ACC112 (cell line): ENCODE measurements around the gene INPP5B.

Experiments used
- H2AFZ ChIP-seq: fragments of 200-600 bp; sonication (generic); one replicate; pipeline ENCODE4 v1.6.0; 2017; ENCODE audit warnings: antibody characterized with exemption, low read length; ENCODE audit not compliant: unreplicated experiment
- H3K27ac ChIP-seq: fragments of 200-600 bp; sonication (generic); 2 replicates; pipeline ENCODE4 v1.5.1; 2014; ENCODE audit warnings: low read depth, mild to moderate bottlenecking, antibody characterized with exemption, low read length, moderate library complexity
- H3K27me3 ChIP-seq: fragments of 200-600 bp; sonication (generic); 2 replicates; pipeline ENCODE4 v1.6.1; 2014; ENCODE audit warnings: mild to moderate bottlenecking, antibody characterized with exemption, low read length, moderate library complexity, mixed read lengths; ENCODE audit not compliant: insufficient read depth
- H3K36me3 ChIP-seq: fragments of 200-600 bp; sonication (generic); 2 replicates; pipeline ENCODE4 v1.6.1; 2016; ENCODE audit warnings: mild to moderate bottlenecking, antibody characterized with exemption, low read length, moderate library complexity, mixed read lengths; ENCODE audit not compliant: insufficient read depth
- H3K4me1 ChIP-seq: fragments of 200-600 bp; sonication (generic); one replicate; pipeline ENCODE4 v1.6.1; 2016; ENCODE audit warnings: low read length, mixed read lengths; ENCODE audit not compliant: insufficient read depth, unreplicated experiment, control insufficient read depth
- H3K4me3 ChIP-seq: fragments of 200-600 bp; sonication (generic); 2 replicates; pipeline ENCODE4 v1.5.1; 2014; ENCODE audit warnings: mild to moderate bottlenecking, low read depth, low read length
- H3K79me2 ChIP-seq: fragments of 200-600 bp; sonication (generic); one replicate; pipeline ENCODE4 v1.6.0; 2016; ENCODE audit warnings: low read length; ENCODE audit not compliant: control insufficient read depth, unreplicated experiment, insufficient read depth

Gene INPP5B

GRCh38 chr1:37839676-37840075 lies 107.2 kb downstream of the INPP5B start:
- Histone ChIP-seq H3K4me1 (no peaks in the 10 kb centered on the region), H3K79me2 (peaks cover 9% of the 10 kb centered on the region), H2AFZ (no peak overlapping the region), H3K27ac (no peak overlapping the region), H3K36me3 (peaks cover 24% of the 10 kb centered on the region; the same call in 1 of the 2 replicates), H3K4me3 (no peak overlapping the region), H3K27me3 (no peaks in the 10 kb centered on the region)

- peaks cover 36% of the 10 kb centered on the region for H3K36me3 ChIP-seq
- H3K27ac ChIP-seq: no peak overlapping the region
- no peaks in the 10 kb centered on the region for H3K27me3 ChIP-seq
- no peaks in the 10 kb centered on the region for H3K4me1 ChIP-seq
- H2AFZ ChIP-seq: no peak overlapping the region
- no peaks in the 10 kb centered on the region for H3K79me2 ChIP-seq
- H3K4me3 ChIP-seq: no peak overlapping the region
Measured at GRCh38 chr1:37836788-37837187, 110.1 kb downstream of the INPP5B start.

- Histone ChIP-seq H3K27ac (no peak overlapping the region), H3K4me1 (no peaks in the 10 kb centered on the region), H3K79me2 (no peaks in the 10 kb centered on the region), H3K27me3 (no peaks in the 10 kb centered on the region), H3K36me3 (peaks cover 26% of the 10 kb centered on the region), H2AFZ (no peak overlapping the region), H3K4me3 (no peak overlapping the region)
Measured at GRCh38 chr1:37831809-37832208, 115.0 kb downstream of the INPP5B start.

GRCh38 chr1:37831109-37831508 lies 115.7 kb downstream of the INPP5B start:
- no peak overlapping the region for H2AFZ ChIP-seq
- no peak overlapping the region for H3K4me3 ChIP-seq
- peaks cover 23% of the 10 kb centered on the region for H3K36me3 ChIP-seq
- H3K27me3 ChIP-seq: no peaks in the 10 kb centered on the region
- no peak overlapping the region for H3K27ac ChIP-seq
- no peaks in the 10 kb centered on the region for H3K4me1 ChIP-seq
- no peaks in the 10 kb centered on the region for H3K79me2 ChIP-seq

- Histone ChIP-seq H3K79me2 (no peaks in the 10 kb centered on the region), H3K4me3 (no peak overlapping the region), H3K27me3 (no peaks in the 10 kb centered on the region), H3K27ac (no peak overlapping the region), H3K36me3 (peaks cover 19% of the 10 kb centered on the region), H2AFZ (no peak overlapping the region), H3K4me1 (peaks cover 1% of the 10 kb centered on the region)
Measured at GRCh38 chr1:37828410-37829074, 118.3 kb downstream of the INPP5B start.

- Histone ChIP-seq H3K4me3 (no peak overlapping the region), H3K36me3 (peaks cover 23% of the 10 kb centered on the region), H3K79me2 (no peaks in the 10 kb centered on the region), H2AFZ (no peak overlapping the region), H3K27me3 (no peaks in the 10 kb centered on the region), H3K27ac (no peak overlapping the region), H3K4me1 (peaks cover 3% of the 10 kb centered on the region)
Measured at GRCh38 chr1:37825506-37825905, 121.3 kb downstream of the INPP5B start.

- no peak overlapping the region for H3K27ac ChIP-seq
- no peaks in the 10 kb centered on the region for H3K27me3 ChIP-seq
- H3K4me1 ChIP-seq: peaks cover 3% of the 10 kb centered on the region
- H3K79me2 ChIP-seq: no peaks in the 10 kb centered on the region
- no peak overlapping the region for H2AFZ ChIP-seq
- peaks cover 20% of the 10 kb centered on the region for H3K36me3 ChIP-seq
- H3K4me3 ChIP-seq: no peak overlapping the region
Measured at GRCh38 chr1:37824001-37824400, 122.9 kb downstream of the INPP5B start.

- peaks cover 3% of the 10 kb centered on the region for H3K4me1 ChIP-seq
- peaks cover 20% of the 10 kb centered on the region for H3K36me3 ChIP-seq
- H3K4me3 ChIP-seq: no peak overlapping the region
- no peak overlapping the region for H2AFZ ChIP-seq
- no peaks in the 10 kb centered on the region for H3K79me2 ChIP-seq
- H3K27ac ChIP-seq: no peak overlapping the region
- no peaks in the 10 kb centered on the region for H3K27me3 ChIP-seq
Measured at GRCh38 chr1:37822906-37823815, 123.7 kb downstream of the INPP5B start.

- Histone ChIP-seq H3K4me3 (no peak overlapping the region), H2AFZ (no peak overlapping the region), H3K27me3 (no peaks in the 10 kb centered on the region), H3K4me1 (peaks cover 3% of the 10 kb centered on the region), H3K36me3 (peaks cover 20% of the 10 kb centered on the region), H3K27ac (no peak overlapping the region), H3K79me2 (no peaks in the 10 kb centered on the region)
Measured at GRCh38 chr1:37821481-37821880, 125.4 kb downstream of the INPP5B start.

GRCh38 chr1:37817481-37817880 lies 129.4 kb downstream of the INPP5B start:
- no peak overlapping the region for H3K4me3 ChIP-seq
- H3K27me3 ChIP-seq: no peaks in the 10 kb centered on the region
- no peak overlapping the region for H2AFZ ChIP-seq
- H3K36me3 ChIP-seq: peaks cover 16% of the 10 kb centered on the region
- no peaks in the 10 kb centered on the region for H3K79me2 ChIP-seq
- H3K4me1 ChIP-seq: no peaks in the 10 kb centered on the region
- no peak overlapping the region for H3K27ac ChIP-seq

- no peaks in the 10 kb centered on the region for H3K36me3 ChIP-seq
- H3K27ac ChIP-seq: no peak overlapping the region
- H2AFZ ChIP-seq: no peak overlapping the region
- H3K4me3 ChIP-seq: no peak overlapping the region
- H3K4me1 ChIP-seq: peaks cover 17% of the 10 kb centered on the region
- H3K79me2 ChIP-seq: no peaks in the 10 kb centered on the region
- H3K27me3 ChIP-seq: no peaks in the 10 kb centered on the region
Measured at GRCh38 chr1:37814252-37814651, 132.6 kb downstream of the INPP5B start.
